Duodenal mucosa (tissue), 2 donors: ENCODE data around the gene ANKRD44.
A peak's percentile ranks its signal among the peaks of the same experiment; 100 is the strongest.
"Not testable (repeated sequence)": the region's sequence is repeated elsewhere in the genome, so short reads cannot be mapped to it uniquely, and the experiment has no call there.

Experiments
- H3K27ac ChIP-seq: one replicate; pipeline ENCODE4 v1.7.0; 2013; ENCODE audit warnings: low read depth, low read length
- H3K27me3 ChIP-seq, 2 donors: one replicate each; pipeline ENCODE4 v1.7.0; 2013; ENCODE audit warnings: low read length in 2 of 2, control low read depth in 1 of 2; ENCODE audit not compliant: insufficient read depth in 2 of 2, control insufficient read depth in 1 of 2
- H3K36me3 ChIP-seq, 2 donors: one replicate each; pipeline ENCODE4 v1.7.0; 2013; ENCODE audit warnings: low read length in 2 of 2, control low read depth in 1 of 2; ENCODE audit not compliant: insufficient read depth in 2 of 2, control insufficient read depth in 1 of 2
- H3K4me1 ChIP-seq, 2 donors: one replicate each; pipeline ENCODE4 v1.7.0; 2013; ENCODE audit warnings: low read length in 2 of 2, control low read depth in 1 of 2; ENCODE audit not compliant: insufficient read depth in 2 of 2, control insufficient read depth in 1 of 2
- H3K4me3 ChIP-seq, 2 donors: one replicate each; pipeline ENCODE4 v1.7.0; 2013; ENCODE audit warnings: low read length in 2 of 2, low read depth in 1 of 2
- H3K9ac ChIP-seq, 2 donors: one replicate each; pipeline ENCODE4 v1.7.0; 2013; ENCODE audit warnings: low read length in 2 of 2, low read depth in 1 of 2
- H3K9me3 ChIP-seq, 2 donors: one replicate each; pipeline ENCODE4 v1.7.0; 2013; ENCODE audit warnings: low read length in 2 of 2, control low read depth in 1 of 2; ENCODE audit not compliant: control insufficient read depth in 1 of 2

Gene ANKRD44

GRCh38 chr2:197343968-197344367 is 33.4 kb upstream of the ANKRD44 start:
- H3K27me3 ChIP-seq = not testable (repeated sequence)

DNA sequence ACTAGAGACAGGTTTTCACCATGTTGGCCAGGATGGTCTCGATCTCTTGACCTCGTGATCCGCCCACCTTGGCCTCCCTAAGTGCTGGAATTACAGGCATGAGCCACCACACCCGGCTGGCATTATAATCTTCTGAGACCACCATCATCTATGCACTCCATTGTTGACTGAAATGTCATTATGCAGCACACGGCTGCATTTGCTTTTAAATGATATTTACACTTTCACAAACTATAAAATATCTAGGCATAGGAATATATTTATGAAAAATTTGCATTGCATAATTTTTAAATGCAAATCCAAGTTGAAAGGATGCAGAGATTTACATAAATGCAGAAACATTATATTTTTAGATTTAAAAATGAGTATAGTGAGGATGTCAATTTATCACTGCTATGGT is 30.0 kb upstream of the ANKRD44 start:
- Histone ChIP-seq H3K27ac (no peak overlapping the region), H3K9ac (no peak overlapping the region), H3K4me3 (no peak overlapping the region), H3K36me3 (no peaks in the 10 kb centered on the region), H3K4me1 (no peaks in the 10 kb centered on the region), H3K27me3 (no peaks in the 10 kb centered on the region), H3K9me3 (no peaks in the 10 kb centered on the region)

More at GRCh38 chr2:197343968-197344367, 33.4 kb upstream of the ANKRD44 start:
- H3K9me3 ChIP-seq, H3K4me1 ChIP-seq, H3K9ac ChIP-seq, H3K27ac ChIP-seq, H3K36me3 ChIP-seq, H3K4me3 ChIP-seq: not testable (repeated sequence)

- no peak overlapping the region for H3K27ac ChIP-seq
- no peaks in the 10 kb centered on the region for H3K4me1 ChIP-seq
- H3K9me3 ChIP-seq = no peaks in the 10 kb centered on the region
- H3K4me3 ChIP-seq = no peak overlapping the region
- H3K9ac ChIP-seq = no peak overlapping the region
- H3K27me3 ChIP-seq = no peaks in the 10 kb centered on the region
- no peaks in the 10 kb centered on the region for H3K36me3 ChIP-seq
Measured at GRCh38 chr2:197339496-197340220, 29.1 kb upstream of the ANKRD44 start.

DNA sequence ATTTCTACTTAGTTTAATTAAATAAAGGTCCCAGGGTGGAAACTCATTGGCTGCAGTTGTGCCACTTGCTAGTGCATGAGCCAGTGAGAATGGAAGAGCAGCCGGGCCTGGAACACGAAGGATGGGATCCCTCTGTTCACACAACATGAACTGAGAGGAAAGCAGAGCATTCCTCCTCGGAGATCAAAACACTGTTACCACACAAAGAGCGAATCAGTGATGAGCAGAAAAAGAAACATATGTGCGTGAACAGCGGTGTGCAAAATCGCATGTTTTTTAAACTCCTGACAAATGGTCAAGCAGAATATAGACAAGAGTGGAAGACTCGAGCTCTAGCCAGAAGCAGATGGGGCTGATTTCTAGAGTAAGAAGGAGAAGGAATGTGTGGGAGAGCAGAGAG is 28.4 kb upstream of the ANKRD44 start:
- Histone ChIP-seq H3K4me3 (no peak overlapping the region), H3K9me3 (no peaks in the 10 kb centered on the region), H3K36me3 (no peaks in the 10 kb centered on the region), H3K27ac (no peak overlapping the region), H3K4me1 (no peaks in the 10 kb centered on the region), H3K9ac (no peak overlapping the region), H3K27me3 (no peaks in the 10 kb centered on the region)

DNA sequence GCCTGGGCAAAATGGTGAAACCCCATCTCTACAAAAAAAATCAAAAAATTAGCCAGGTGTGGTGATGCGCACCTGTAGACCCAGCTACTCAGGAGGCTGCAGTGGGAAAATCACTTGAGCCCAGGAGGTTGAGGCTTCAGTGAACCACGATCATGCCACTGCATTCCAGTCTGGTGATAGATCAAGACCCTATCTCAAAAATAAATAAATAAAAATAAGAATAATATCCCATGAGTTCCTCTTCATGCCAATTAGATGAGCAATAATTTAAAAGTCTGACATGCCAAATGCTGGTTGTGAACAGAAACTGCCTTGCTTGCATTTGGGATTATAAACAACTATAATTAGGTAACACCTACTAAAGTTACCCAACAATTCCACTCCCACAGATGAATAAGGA is 22.1 kb upstream of the ANKRD44 start:
- no peak overlapping the region for H3K9ac ChIP-seq
- H3K9me3 ChIP-seq = no peaks in the 10 kb centered on the region
- no peaks in the 10 kb centered on the region for H3K27me3 ChIP-seq
- no peak overlapping the region for H3K27ac ChIP-seq
- no peaks in the 10 kb centered on the region for H3K36me3 ChIP-seq
- H3K4me1 ChIP-seq = no peaks in the 10 kb centered on the region
- H3K4me3 ChIP-seq = no peak overlapping the region

DNA sequence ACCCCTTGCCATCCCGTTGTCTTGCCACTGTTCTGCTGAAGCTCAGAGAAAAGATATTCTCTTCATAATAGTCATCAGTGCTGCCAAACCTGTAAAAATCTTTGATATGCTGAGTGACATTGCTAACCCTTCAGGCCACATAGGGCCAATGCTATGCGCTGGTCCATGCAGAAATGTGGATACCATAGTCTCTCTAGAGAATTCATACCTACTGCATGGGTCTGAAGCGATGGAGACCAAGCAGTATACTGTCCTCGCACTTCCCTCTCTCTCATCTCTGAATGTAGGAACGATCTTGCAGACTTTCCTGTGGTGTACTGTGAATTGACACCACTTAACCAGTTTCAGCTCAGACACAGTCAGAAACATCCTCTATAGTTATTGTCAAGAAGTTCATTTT is 17.9 kb upstream of the ANKRD44 start:
- no peak overlapping the region for H3K27ac ChIP-seq
- no peak overlapping the region for H3K4me3 ChIP-seq
- no peaks in the 10 kb centered on the region for H3K4me1 ChIP-seq
- H3K36me3 ChIP-seq = no peaks in the 10 kb centered on the region
- no peaks in the 10 kb centered on the region for H3K9me3 ChIP-seq
- H3K9ac ChIP-seq = no peak overlapping the region
- no peaks in the 10 kb centered on the region for H3K27me3 ChIP-seq

DNA sequence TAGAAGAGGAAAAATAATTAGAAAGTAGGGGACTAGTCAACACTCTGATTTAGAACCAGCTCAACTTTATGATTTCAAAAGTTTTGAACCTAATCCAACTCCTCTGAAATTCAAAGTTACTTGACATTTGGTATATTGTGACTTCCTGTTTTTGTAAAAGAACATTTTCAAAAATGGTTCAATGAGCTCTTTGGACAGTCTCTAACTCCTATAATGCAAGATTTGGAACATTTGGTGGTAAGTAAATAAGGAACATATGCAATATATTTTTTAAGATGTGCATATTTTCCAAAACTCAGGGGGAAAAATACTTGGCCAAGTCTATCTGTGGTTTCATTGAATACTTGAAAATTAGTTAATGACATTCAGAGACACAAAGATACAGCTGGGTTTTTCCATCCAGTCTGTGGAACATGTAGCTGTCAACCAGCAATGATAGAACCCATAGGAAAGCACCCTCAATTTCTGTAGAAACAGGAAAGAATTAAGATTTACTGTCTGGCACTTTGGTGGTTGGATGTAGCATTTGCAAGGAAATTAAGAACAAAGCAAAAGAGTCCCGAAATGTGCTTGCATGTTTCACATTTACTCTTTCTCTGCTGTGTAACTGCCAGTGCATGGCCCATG is 17.0 kb upstream of the ANKRD44 start:
- Histone ChIP-seq H3K27ac (no peak overlapping the region), H3K9ac (no peak overlapping the region), H3K36me3 (no peaks in the 10 kb centered on the region), H3K4me1 (no peaks in the 10 kb centered on the region), H3K9me3 (no peaks in the 10 kb centered on the region), H3K4me3 (no peak overlapping the region), H3K27me3 (no peaks in the 10 kb centered on the region)

- Histone ChIP-seq H3K9me3 (no peaks in the 10 kb centered on the region), H3K9ac (no peak overlapping the region), H3K27me3 (no peaks in the 10 kb centered on the region), H3K4me1 (no peaks in the 10 kb centered on the region), H3K27ac (no peak overlapping the region), H3K4me3 (no peak overlapping the region), H3K36me3 (no peaks in the 10 kb centered on the region)
Measured at GRCh38 chr2:197327073-197327471, 16.5 kb upstream of the ANKRD44 start.

GRCh38 chr2:197324801-197325200 is 14.2 kb upstream of the ANKRD44 start:
- Histone ChIP-seq H3K27me3 (no peaks in the 10 kb centered on the region), H3K9ac (no peak overlapping the region), H3K27ac (no peak overlapping the region), H3K4me3 (no peak overlapping the region), H3K4me1 (no peaks in the 10 kb centered on the region), H3K9me3 (no peaks in the 10 kb centered on the region), H3K36me3 (no peaks in the 10 kb centered on the region)

GRCh38 chr2:197322724-197323720 is 12.4 kb upstream of the ANKRD44 start:
- Histone ChIP-seq H3K4me3 (peak overlapping the region in 1 of 2 donors; percentile 11), H3K36me3 (no peaks in the 10 kb centered on the region), H3K27ac (no peak overlapping the region), H3K9ac (no peak overlapping the region), H3K9me3 (no peaks in the 10 kb centered on the region), H3K4me1 (no peaks in the 10 kb centered on the region), H3K27me3 (no peaks in the 10 kb centered on the region)
